A549 (cell line): Measurements from ENCODE around the gene FRMD4A. TPM values are rescaled to one million over a fixed set of nuclear protein-coding genes. Genes with fewer than 3 reads are reported as not detected.

ENCODE experiments used
- ATAC-seq, 2 experiments: fragments of 200-7000 bp in 1 of 2; fragments of >200 bp in 1 of 2; cut with Nextera tagmentation in 1 of 2; cut with Tn5 transposase in 1 of 2; 3 replicates each; pipeline versions ENCODE4 v1.8.0 to v1.9.1; 2018 to 2020; ENCODE audit warnings: mild to moderate bottlenecking in 1 of 2, moderate library complexity in 1 of 2
- CTCF ChIA-PET: fragments of 300-600 bp; sonication (Branson Sonifier 250); formaldehyde crosslinking; extraction: SDS; loops from one replicate; lab custom pipeline; 2021; ENCODE audit warnings: antibody characterized with exemption, inconsistent platforms; lab: Yijun Ruan, JAX
- POLR2A ChIA-PET: fragments of 350-600 bp; formaldehyde crosslinking; extraction: SDS; loops from one replicate; lab custom pipeline; 2021; ENCODE audit warnings: antibody characterized with exemption, inconsistent platforms; lab: Yijun Ruan, JAX
- DNase-seq, 2 experiments: peaks; one replicate each; pipeline versions ENCODE4 v3.0.0 to v3.0.0-alpha.2; 2011 to 2016; ENCODE audit warnings: low read depth in 1 of 2, low spot score in 1 of 2
- FAIRE-seq: peaks from 2 replicates; lab custom pipeline; 2011; peaks lifted over from hg19 to GRCh38; lab: Jason Lieb, UNC
- H3K27ac ChIP-seq, 2 experiments: fragments of >200 bp; sonication (Bioruptor Twin); formaldehyde crosslinking; 3 replicates each; pipeline ENCODE4 v1.5.1; 2016 to 2017
- H3K4me1 ChIP-seq: fragments of >200 bp; sonication (Bioruptor Twin); formaldehyde crosslinking; 3 replicates; pipeline ENCODE4 v1.6.1; 2016
- H3K4me2 ChIP-seq: fragments of >200 bp; sonication (Bioruptor Twin); formaldehyde crosslinking; 3 replicates; pipeline ENCODE4 v1.6.1; 2016
- H3K4me3 ChIP-seq: fragments of >200 bp; sonication (Bioruptor Twin); formaldehyde crosslinking; 3 replicates; pipeline ENCODE4 v1.5.1; 2016
- H3K9me3 ChIP-seq: fragments of >200 bp; sonication (Bioruptor Twin); formaldehyde crosslinking; 3 replicates; pipeline ENCODE4 v1.6.1; 2016
- E2F6 ChIP-seq: IDR thresholded peaks from 2 replicates; pipeline ENCODE4 v1.6.1; 2012; ENCODE audit warnings: low read depth, borderline replicate concordance
- EHF ChIP-seq: fragments of 250-450 bp; sonication (Bioruptor Pico); IDR thresholded peaks from 2 replicates; pipeline ENCODE4 v1.5.0; 2020; ENCODE audit warnings: mild to moderate bottlenecking
- FOSB ChIP-seq: fragments of 250-450 bp; sonication (Bioruptor Pico); IDR thresholded peaks from 2 replicates; pipeline ENCODE4 v1.5.0; 2020; ENCODE audit warnings: mild to moderate bottlenecking, moderate library complexity
- HDAC2 ChIP-seq: fragments of 200-600 bp; sonication (generic); IDR thresholded peaks from 2 replicates; pipeline ENCODE4 v1.6.1; 2016
- HES2 ChIP-seq: fragments of >200 bp; sonication (Bioruptor Twin); formaldehyde crosslinking; IDR thresholded peaks from 2 replicates; pipeline ENCODE4 v1.6.1; 2016
- HMGXB4 ChIP-seq: fragments of 250-450 bp; sonication (Bioruptor Pico); IDR thresholded peaks from 2 replicates; pipeline ENCODE4 v1.5.0; 2021; ENCODE audit warnings: mild to moderate bottlenecking, moderate library complexity, borderline replicate concordance
- HOXB13 ChIP-seq: fragments of 250-450 bp; sonication (Bioruptor Pico); IDR thresholded peaks from 2 replicates; pipeline ENCODE4 v1.5.0; 2020; ENCODE audit warnings: low read depth, mild to moderate bottlenecking, moderate library complexity
- JUNB ChIP-seq: fragments of >200 bp; sonication (Bioruptor Twin); formaldehyde crosslinking; IDR thresholded peaks from 2 replicates; pipeline ENCODE4 v1.6.1; 2016
- MYC ChIP-seq: IDR thresholded peaks from 2 replicates; pipeline ENCODE4 v1.6.1; 2012; ENCODE audit warnings: mild to moderate bottlenecking, inconsistent platforms, low read length, improper control_type of control experiment, borderline replicate concordance
- PBX3 ChIP-seq: IDR thresholded peaks from 2 replicates; pipeline ENCODE4 v1.6.1; 2012
- REST ChIP-seq: fragments of 200-600 bp; sonication (generic); IDR thresholded peaks from 2 replicates; pipeline ENCODE4 v1.6.1; 2016; ENCODE audit warnings: antibody characterized with exemption, mild to moderate bottlenecking, moderate library complexity
- SREBF2 ChIP-seq: fragments of 450-650 bp; IDR thresholded peaks from 2 replicates; pipeline ENCODE4 v1.6.1; 2014; ENCODE audit warnings: mild to moderate bottlenecking, moderate library complexity
- TP53 ChIP-seq: fragments of 250-450 bp; sonication (Bioruptor Pico); IDR thresholded peaks from 2 replicates; pipeline ENCODE4 v1.5.0; 2021; ENCODE audit warnings: mild to moderate bottlenecking, moderate library complexity
- USF2 ChIP-seq: fragments of 450-650 bp; IDR thresholded peaks from 2 replicates; pipeline ENCODE4 v1.6.1; 2014; ENCODE audit warnings: antibody characterized with exemption
- ZFP36 ChIP-seq: fragments of 450-650 bp; IDR thresholded peaks from 2 replicates; pipeline ENCODE4 v1.6.1; 2014; ENCODE audit warnings: borderline replicate concordance; ENCODE audit not compliant: partially characterized antibody
- ZSCAN20 ChIP-seq: fragments of 250-450 bp; sonication (Bioruptor Pico); IDR thresholded peaks from 2 replicates; pipeline ENCODE4 v1.8.0; 2022; ENCODE audit warnings: mild to moderate bottlenecking, moderate library complexity
- WGBS: methylation state at CpG from one replicate; pipeline ENCODE4 v1.1.6; 2017; ENCODE audit errors: missing lambda C conversion rate; 5-methylcytosine and 5-hydroxymethylcytosine counted together
- polyA plus RNA-seq, 4 experiments: library from polyadenylated mRNA; depleted of rRNA in 3 of 4; stranded (reverse); fragments of >200 nt; fragmentation: RNase III in 1 of 4; extraction: RNeasy Plus Mini Kit Qiagen cat#74134 plus additional on column Dnase treatment in 1 of 4; gene quantifications; 2 replicates in 3 of 4; 3 replicates in 1 of 4; pipeline ENCODE4 v1.2.3, GENCODE V29; 2011 to 2017

Gene FRMD4A
- polyA plus RNA-seq, 2 of the 4 experiments (the other 2 are of a cell fraction), result 2.5 to 4.7 TPM

GRCh38 chr10:14285941-14286560 lies 44.7 kb downstream of the FRMD4A start:
- H3K4me3 ChIP-seq, result no peak overlapping the region
- FAIRE-seq (no peak), ATAC-seq (no peak), DNase-seq (no peak)
- no peak overlapping the region for H3K27ac ChIP-seq
- H3K4me2 ChIP-seq, result no peak overlapping the region
- H3K9me3 ChIP-seq, result peaks cover 8% of the 10 kb centered on the region; the same call in 1 of the 3 replicates
- 39% methylated on average over 6 of the region's 6 CpGs for WGBS
- CTCF ChIA-PET, result interaction anchor here (0.6 to 1.4 kb wide), 2 partner anchors 13 to 492 kb away, joined by 3 to 4 read pairs; no protein-coding TSS in a partner anchor
- H3K4me1 ChIP-seq, result no peaks in the 10 kb centered on the region
- TF ChIP-seq FOSB (CRISPR knock-in tag), result no peak
- POLR2A ChIA-PET, result no interaction called here

- Histone ChIP-seq H3K27ac (no peak overlapping the region), H3K4me2 (no peak overlapping the region), H3K4me1 (no peaks in the 10 kb centered on the region), H3K9me3 (no peaks in the 10 kb centered on the region), H3K4me3 (no peak overlapping the region)
- POLR2A ChIA-PET, result no interaction called here
- WGBS, result 1% methylated on average over 4 of the region's 4 CpGs
- ATAC-seq, result no peak
- TF ChIP-seq E2F6, result no peak
- TF ChIP-seq ZSCAN20, result no peak
- CTCF ChIA-PET, result interaction anchor here (0.7 to 0.9 kb wide), 2 partner anchors 196 to 249 kb away, joined by 3 read pairs; no protein-coding TSS in a partner anchor
- DNase-seq, result peak in 1 of 2 experiments; percentile 6
- no peak for FAIRE-seq
Observed at GRCh38 chr10:14282276-14282675, 48.4 kb downstream of the FRMD4A start.

- H3K4me3 ChIP-seq, result no peak overlapping the region
- ChIA-PET CTCF (no interaction called here), POLR2A (no interaction called here)
- no peaks in the 10 kb centered on the region for H3K9me3 ChIP-seq
- ATAC-seq (no peak), DNase-seq (no peak), FAIRE-seq (no peak)
- no peak overlapping the region for H3K27ac ChIP-seq
- no peak overlapping the region for H3K4me2 ChIP-seq
- no peak for TF ChIP-seq SREBF2
- no peak for TF ChIP-seq REST
- TF ChIP-seq MYC, result no peak
- no peak for TF ChIP-seq HOXB13 (CRISPR knock-in tag)
- TF ChIP-seq ZFP36, result no peak
- TF ChIP-seq USF2, result no peak
- no peak for TF ChIP-seq PBX3
- no peak for TF ChIP-seq TP53 (CRISPR knock-in tag)
- TF ChIP-seq EHF (CRISPR knock-in tag), result no peak
- TF ChIP-seq JUNB, result no peak
- TF ChIP-seq HES2, result no peak
- TF ChIP-seq HDAC2, result no peak
- TF ChIP-seq HMGXB4 (CRISPR knock-in tag), result no peak
- 29% methylated on average over 8 of the region's 8 CpGs for WGBS
- no peaks in the 10 kb centered on the region for H3K4me1 ChIP-seq
Observed at GRCh38 chr10:14278533-14278932, 52.2 kb downstream of the FRMD4A start.
